Thyroid gland (tissue), 4 donors: ENCODE results near the gene UBALD2. TPM values are rescaled to one million over a fixed set of nuclear protein-coding genes. Genes with fewer than 3 reads are reported as not detected.

Source experiments
- DNase-seq, 2 donors: peaks; one replicate each; pipeline ENCODE4 v3.0.0-alpha.2; 2019
- H3K27ac ChIP-seq, 3 donors: fragments of 200-600 bp; sonication (generic); 1 replicate in 2 of 3; 2 replicates in 1 of 3; pipeline ENCODE4 v1.5.1; 2016 to 2019; ENCODE audit warnings: mild to moderate bottlenecking in 1 of 3, moderate library complexity in 1 of 3
- H3K27me3 ChIP-seq: fragments of 200-600 bp; sonication (generic); one replicate; pipeline ENCODE4 v1.5.1; 2019
- H3K36me3 ChIP-seq, 2 donors: fragments of 200-600 bp; sonication (generic); one replicate each; pipeline ENCODE4 v1.5.1; 2016 to 2019
- H3K4me1 ChIP-seq, 2 donors: fragments of 200-600 bp; sonication (generic); one replicate each; pipeline ENCODE4 v1.5.1; 2017 to 2019
- H3K4me3 ChIP-seq, 3 donors: fragments of 200-600 bp; sonication (generic); replicated peaks in 1 of 3; 1 replicate in 2 of 3; 2 replicates in 1 of 3; pipeline ENCODE4 v1.5.1; 2016; ENCODE audit warnings: mild to moderate bottlenecking in 1 of 3
- H3K9me3 ChIP-seq: fragments of 200-600 bp; sonication (generic); one replicate; pipeline ENCODE4 v1.5.1; 2017
- POLR2A ChIP-seq, 2 donors: fragments of 450-650 bp; IDR thresholded peaks; one replicate each; pipeline ENCODE4 v1.6.1; 2017; ENCODE audit warnings: antibody characterized with exemption in 2 of 2, mild to moderate bottlenecking in 2 of 2, moderate library complexity in 1 of 2
- WGBS, 2 donors: methylation state at CpG; one replicate each; pipeline ENCODE4 v1.1.5; 2017; 5-methylcytosine and 5-hydroxymethylcytosine counted together
- intact Hi-C: fragments of 100-400 bp; cut with DNase I; formaldehyde crosslinking; loops from one replicate; pipeline ENCODE4 v1.15.1; 2023
- total RNA-seq, 4 donors: library from RNA; depleted of rRNA; stranded (reverse); fragments of >200 nt; gene quantifications; one replicate each; pipeline ENCODE4 v1.2.3, GENCODE V29; 2016
- TF ChIP-seq, protein P1 (sequence below), 6 experiments: fragments of 200-600 bp in 3 of 6; fragments of 450-650 bp in 3 of 6; sonication (generic) in 3 of 6; IDR thresholded peaks; one replicate each; pipeline ENCODE4 v1.5.1; 2016 to 2019; ENCODE audit warnings: antibody characterized with exemption in 6 of 6, mild to moderate bottlenecking in 2 of 6, inconsistent platforms in 1 of 6, moderate library complexity in 1 of 6

Gene UBALD2
- total RNA-seq, 4 donors from 2014 or later: 9.8 to 54.2 (median 22.9) TPM

DNA sequence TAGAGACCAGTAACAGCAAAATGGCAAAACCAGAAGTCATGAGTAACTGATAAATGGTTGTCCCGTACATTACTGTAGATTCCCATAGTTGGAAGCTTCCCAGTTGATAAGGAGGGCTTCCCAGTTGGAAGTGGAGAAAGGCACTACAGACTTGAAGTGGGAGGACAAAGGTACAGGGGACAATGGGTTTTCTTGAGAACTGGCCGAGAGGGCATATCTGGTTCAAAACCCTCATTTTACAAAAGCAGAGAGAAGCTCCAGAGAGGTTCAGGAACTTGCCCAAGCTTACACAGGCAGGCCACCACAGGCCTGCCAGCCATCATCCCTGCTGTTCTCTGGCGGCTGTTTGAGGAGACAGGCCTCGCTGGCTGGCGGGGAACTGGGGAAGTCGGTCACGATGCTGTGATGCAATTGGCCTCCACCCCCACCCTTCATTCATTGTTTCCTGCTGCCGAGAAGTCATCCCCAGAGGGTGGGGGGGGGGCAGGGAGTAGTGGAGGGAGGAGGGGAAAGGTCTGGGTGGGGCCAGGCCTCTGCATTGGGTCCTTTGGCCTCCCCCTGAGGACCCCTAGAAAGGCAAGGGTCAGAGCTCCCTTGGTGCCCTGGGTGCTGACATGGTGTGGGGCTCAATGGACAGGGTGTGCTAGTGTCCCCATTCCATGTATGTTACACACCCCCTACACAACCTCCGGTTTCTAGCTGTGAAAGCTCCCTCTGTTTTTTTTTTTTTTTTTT is 3.0 kb downstream of the UBALD2 start:
- Histone ChIP-seq H3K4me3 (no peak overlapping the region), H3K4me1 (peaks cover 49 to 71% of the 10 kb centered on the region in 2 donors), H3K9me3 (no peaks in the 10 kb centered on the region), H3K36me3 (peaks cover 9 to 14% of the 10 kb centered on the region in 2 donors), H3K27ac (peak overlapping the region; percentile 47 to 95 (median 89)), H3K27me3 (no peaks in the 10 kb centered on the region)
- intact Hi-C loops: no loop called here
- TF ChIP-seq, protein P1, sequence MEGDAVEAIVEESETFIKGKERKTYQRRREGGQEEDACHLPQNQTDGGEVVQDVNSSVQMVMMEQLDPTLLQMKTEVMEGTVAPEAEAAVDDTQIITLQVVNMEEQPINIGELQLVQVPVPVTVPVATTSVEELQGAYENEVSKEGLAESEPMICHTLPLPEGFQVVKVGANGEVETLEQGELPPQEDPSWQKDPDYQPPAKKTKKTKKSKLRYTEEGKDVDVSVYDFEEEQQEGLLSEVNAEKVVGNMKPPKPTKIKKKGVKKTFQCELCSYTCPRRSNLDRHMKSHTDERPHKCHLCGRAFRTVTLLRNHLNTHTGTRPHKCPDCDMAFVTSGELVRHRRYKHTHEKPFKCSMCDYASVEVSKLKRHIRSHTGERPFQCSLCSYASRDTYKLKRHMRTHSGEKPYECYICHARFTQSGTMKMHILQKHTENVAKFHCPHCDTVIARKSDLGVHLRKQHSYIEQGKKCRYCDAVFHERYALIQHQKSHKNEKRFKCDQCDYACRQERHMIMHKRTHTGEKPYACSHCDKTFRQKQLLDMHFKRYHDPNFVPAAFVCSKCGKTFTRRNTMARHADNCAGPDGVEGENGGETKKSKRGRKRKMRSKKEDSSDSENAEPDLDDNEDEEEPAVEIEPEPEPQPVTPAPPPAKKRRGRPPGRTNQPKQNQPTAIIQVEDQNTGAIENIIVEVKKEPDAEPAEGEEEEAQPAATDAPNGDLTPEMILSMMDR (IDR thresholded peaks at IDR 0.05): no peak
- peak in 1 of 2 donors; percentile 16 for TF ChIP-seq POLR2A (IDR thresholded peaks at IDR 0.05)
- WGBS, 2 donors: 53 to 63% methylated on average over 8 to 9 of the region's 9 CpGs
- peak; percentile 51 to 57 for DNase-seq

DNA sequence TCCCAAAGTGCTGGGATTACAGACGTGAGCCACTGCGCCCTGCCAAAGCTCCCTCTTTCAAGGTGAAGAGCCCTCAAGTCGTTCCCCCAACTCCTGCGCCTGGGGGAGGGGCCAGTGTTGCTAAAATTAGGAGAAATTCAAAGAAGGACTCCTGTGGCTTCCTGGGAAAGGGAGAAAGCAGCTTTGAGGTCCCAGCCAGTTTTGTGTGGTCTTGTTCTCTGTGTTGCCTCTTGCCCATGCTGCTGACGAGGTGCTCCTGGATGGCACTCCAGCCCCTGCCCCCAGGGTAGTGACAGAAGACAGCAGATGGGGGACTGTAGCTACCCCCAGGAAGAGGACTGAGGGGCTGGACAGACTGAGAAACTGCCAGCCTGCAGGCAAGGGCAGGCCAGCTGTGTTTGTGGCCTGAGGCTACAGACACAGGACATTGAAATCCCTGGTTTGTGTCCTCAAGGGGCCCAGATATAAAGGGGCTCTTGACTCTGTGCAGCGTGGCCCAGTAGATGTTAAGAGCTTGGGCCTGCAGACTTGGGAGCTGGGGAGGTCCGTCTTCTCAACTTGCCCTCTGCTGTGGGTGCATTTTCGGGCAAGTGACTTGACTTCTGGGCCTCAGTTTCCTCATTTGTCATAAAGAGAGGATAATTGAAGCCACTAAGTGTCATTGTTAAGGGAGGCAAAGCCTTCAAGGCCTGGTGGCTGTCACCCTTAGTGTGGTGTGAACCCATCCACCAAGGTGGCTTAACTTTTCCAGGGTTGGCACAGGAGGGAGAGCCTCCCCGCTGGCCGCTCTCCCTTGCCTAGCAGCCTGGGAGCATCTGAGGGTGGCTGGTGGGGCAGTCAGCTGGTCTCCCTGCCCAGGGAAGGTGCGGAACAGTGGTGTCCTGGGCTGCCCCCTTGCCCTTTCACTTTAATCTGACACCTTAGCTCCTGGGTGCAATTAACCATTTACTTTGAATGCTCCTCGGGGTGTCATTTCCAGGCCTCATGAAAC is 4.1 kb downstream of the UBALD2 start:
- WGBS, 2 donors: 63 to 79% methylated on average over 11 to 12 of the region's 12 CpGs
- intact Hi-C loops: no loop called here
- no peak for TF ChIP-seq POLR2A (IDR thresholded peaks at IDR 0.05)
- TF ChIP-seq, protein P1 (IDR thresholded peaks at IDR 0.05): no peak
- peak overlapping the region in 2 of 3 donors; percentile 89 to 95 for H3K27ac ChIP-seq
- peaks cover 48 to 61% of the 10 kb centered on the region in 2 donors for H3K4me1 ChIP-seq
- H3K36me3 ChIP-seq: peaks cover 9 to 14% of the 10 kb centered on the region in 2 donors
- no peaks in the 10 kb centered on the region for H3K27me3 ChIP-seq
- peak in 1 of 2 donors; percentile 35 for DNase-seq
- no peaks in the 10 kb centered on the region for H3K9me3 ChIP-seq
- H3K4me3 ChIP-seq: no peak overlapping the region

DNA sequence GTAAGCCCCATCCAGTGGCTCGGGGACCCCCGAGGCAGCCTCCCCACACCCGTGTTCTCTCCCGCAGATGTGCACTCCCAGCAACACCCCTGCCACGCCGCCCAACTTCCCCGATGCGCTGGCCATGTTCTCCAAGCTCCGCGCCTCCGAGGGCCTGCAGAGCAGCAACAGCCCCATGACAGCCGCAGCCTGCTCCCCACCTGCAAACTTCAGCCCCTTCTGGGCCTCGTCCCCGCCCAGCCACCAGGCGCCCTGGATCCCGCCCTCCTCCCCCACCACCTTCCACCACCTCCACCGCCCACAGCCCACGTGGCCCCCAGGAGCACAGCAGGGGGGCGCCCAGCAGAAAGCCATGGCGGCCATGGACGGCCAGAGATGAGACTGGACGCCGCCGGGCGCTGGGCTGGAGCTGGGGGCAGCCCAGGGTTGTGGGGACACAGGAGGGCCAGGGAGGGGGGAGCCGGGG is 5.0 kb downstream of the UBALD2 start:
- H3K9me3 ChIP-seq: no peaks in the 10 kb centered on the region
- intact Hi-C loops: loop anchor here (10.0 kb wide), 1 partner anchor 265 kb away; the partner anchor contains the start of gene CDK3
- DNase-seq: no peak
- TF ChIP-seq, protein P1 (IDR thresholded peaks at IDR 0.05): no peak
- TF ChIP-seq POLR2A (IDR thresholded peaks at IDR 0.05): no peak
- no peaks in the 10 kb centered on the region for H3K27me3 ChIP-seq
- H3K4me1 ChIP-seq: peaks cover 44 to 59% of the 10 kb centered on the region in 2 donors
- no peak overlapping the region for H3K4me3 ChIP-seq
- WGBS, 2 donors: 87 to 95% methylated on average over 22 to 26 of the region's 26 CpGs
- H3K36me3 ChIP-seq: peaks cover 9 to 14% of the 10 kb centered on the region in 2 donors
- H3K27ac ChIP-seq: no peak overlapping the region

DNA sequence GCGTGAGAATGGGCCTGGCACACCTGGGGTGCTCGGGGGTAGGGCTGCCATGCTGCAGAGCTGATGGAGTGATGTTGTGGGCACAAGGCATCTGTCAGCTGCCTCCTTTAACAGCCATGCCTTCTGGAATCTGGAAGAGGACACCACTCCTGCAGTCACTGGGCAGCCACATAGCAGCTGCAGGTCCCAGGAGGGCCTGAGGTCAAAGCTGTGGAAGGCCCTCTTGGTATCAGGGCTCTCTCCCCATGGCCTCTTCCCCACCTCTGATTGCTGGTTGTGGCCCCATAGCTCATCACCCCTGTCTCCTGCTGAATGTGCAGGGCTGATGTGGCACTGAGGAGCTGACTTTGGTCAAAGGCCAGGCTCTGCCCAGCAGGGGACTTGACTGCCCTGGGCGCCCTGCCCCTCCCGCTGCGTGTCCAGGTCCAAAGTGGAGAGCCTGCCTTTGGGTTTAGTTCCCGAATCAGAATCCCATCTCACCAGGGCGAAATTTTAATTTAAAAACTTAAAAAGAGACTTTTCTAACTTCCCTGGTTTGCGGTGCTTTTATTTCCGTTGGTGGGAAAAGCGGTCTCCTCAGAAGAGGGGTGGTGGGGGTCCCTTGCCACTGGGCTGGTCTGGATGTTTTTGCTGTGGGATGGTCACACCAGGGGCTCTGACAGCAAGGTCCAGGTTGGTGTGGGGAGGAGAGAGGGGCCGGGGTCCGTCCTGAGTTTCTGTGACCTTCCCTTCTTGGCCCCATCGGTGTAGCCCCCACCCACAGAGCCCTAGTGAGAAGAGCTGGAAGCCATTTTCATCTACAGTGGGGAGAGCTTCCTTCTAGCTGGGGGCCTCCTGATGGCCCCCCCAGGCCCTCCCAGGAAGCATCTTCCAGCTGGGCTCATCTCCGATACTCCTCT is 5.9 kb downstream of the UBALD2 start:
- no peak for TF ChIP-seq POLR2A (IDR thresholded peaks at IDR 0.05)
- TF ChIP-seq, protein P1 (IDR thresholded peaks at IDR 0.05): no peak
- H3K27me3 ChIP-seq: no peaks in the 10 kb centered on the region
- WGBS, 2 donors: 88 to 91% methylated on average over 12 to 14 of the region's 14 CpGs
- DNase-seq: no peak
- H3K36me3 ChIP-seq: peaks cover 9 to 14% of the 10 kb centered on the region in 2 donors
- peak overlapping the region in 2 of 3 donors; percentile 79 to 81 for H3K27ac ChIP-seq
- no peak overlapping the region for H3K4me3 ChIP-seq
- intact Hi-C loops: loop anchor here (10.0 kb wide), 1 partner anchor 266 kb away; the partner anchor contains the start of gene CDK3
- peaks cover 44 to 59% of the 10 kb centered on the region in 2 donors for H3K4me1 ChIP-seq
- no peaks in the 10 kb centered on the region for H3K9me3 ChIP-seq
